ENCODE measurements around the gene NRN1. TPM values are rescaled to one million over a fixed set of nuclear protein-coding genes. Genes with fewer than 3 reads are reported as not detected.

Gene NRN1
- polyA plus RNA-seq, 1 donor (not counting 4 experiments of a cell fraction or from before 2014, with no cell fraction given), result 5.7 TPM

GRCh38 chr6:6007366-6008088 is 802 bp upstream of the NRN1 start:
- Histone ChIP-seq H3K27me3 (ENCODE audit: control insufficient read depth, extremely low read depth, insufficient read depth, low read length) (peaks cover 72% of the 10 kb centered on the region), H2AFZ (ENCODE audit: control insufficient read depth, low read length) (no peak overlapping the region), H3K27ac (ENCODE audit: control insufficient read depth, insufficient read depth, low read length) (no peak overlapping the region)

GRCh38 chr6:6006006-6006427 is 708 bp downstream of the NRN1 start:
- Histone ChIP-seq H3K4me1 (ENCODE audit: control insufficient read depth, extremely low read depth, insufficient read depth, low read length) (no peaks in the 10 kb centered on the region), H2AFZ (ENCODE audit: control insufficient read depth, low read length) (peak overlapping the region; percentile 58), H3K79me2 (ENCODE audit: control insufficient read depth, insufficient read depth, low read length) (no peaks in the 10 kb centered on the region), H4K20me1 (ENCODE audit: control insufficient read depth, extremely low read depth, insufficient read depth, low read length) (no peaks in the 10 kb centered on the region), H3K9me3 (ENCODE audit: control insufficient read depth, low read depth, low read length) (peaks cover 8% of the 10 kb centered on the region), H3K9me1 (ENCODE audit: control insufficient read depth, extremely low read depth, insufficient read depth, low read length) (no peaks in the 10 kb centered on the region), H3K27ac (ENCODE audit: control insufficient read depth, insufficient read depth, low read length) (no peak overlapping the region), H3K4me2 (ENCODE audit: control insufficient read depth, extremely low read depth, insufficient read depth, low read depth, low read length) (peak overlapping the region; percentile 54), H3K4me3 (ENCODE audit: control insufficient read depth in 2 of 3, extremely low read depth in 1 of 3, insufficient read depth in 2 of 3, low read depth in 1 of 3, low read length in 3 of 3) (peak overlapping the region in 2 of 3 experiments; percentile 34 to 58), H3K9ac (ENCODE audit: control insufficient read depth, extremely low read depth, insufficient read depth, low read length) (peak overlapping the region; percentile 22), H3K36me3 (ENCODE audit: control insufficient read depth in 2 of 2, extremely low read depth in 1 of 2, insufficient read depth in 2 of 2, low read length in 2 of 2) (no peaks in the 10 kb centered on the region), H3K27me3 (ENCODE audit: control insufficient read depth, extremely low read depth, insufficient read depth, low read length) (peaks cover 87% of the 10 kb centered on the region)
- dilution Hi-C loops (cut with MboI; ENCODE audit: extremely low pct_ligation_motif_present, low sequenced_read_pairs), result no loop called here
- TF ChIP-seq EZH2 (IDR thresholded peaks at IDR 0.05; ENCODE audit: low read length), result no peak
- TF ChIP-seq, protein P1, sequence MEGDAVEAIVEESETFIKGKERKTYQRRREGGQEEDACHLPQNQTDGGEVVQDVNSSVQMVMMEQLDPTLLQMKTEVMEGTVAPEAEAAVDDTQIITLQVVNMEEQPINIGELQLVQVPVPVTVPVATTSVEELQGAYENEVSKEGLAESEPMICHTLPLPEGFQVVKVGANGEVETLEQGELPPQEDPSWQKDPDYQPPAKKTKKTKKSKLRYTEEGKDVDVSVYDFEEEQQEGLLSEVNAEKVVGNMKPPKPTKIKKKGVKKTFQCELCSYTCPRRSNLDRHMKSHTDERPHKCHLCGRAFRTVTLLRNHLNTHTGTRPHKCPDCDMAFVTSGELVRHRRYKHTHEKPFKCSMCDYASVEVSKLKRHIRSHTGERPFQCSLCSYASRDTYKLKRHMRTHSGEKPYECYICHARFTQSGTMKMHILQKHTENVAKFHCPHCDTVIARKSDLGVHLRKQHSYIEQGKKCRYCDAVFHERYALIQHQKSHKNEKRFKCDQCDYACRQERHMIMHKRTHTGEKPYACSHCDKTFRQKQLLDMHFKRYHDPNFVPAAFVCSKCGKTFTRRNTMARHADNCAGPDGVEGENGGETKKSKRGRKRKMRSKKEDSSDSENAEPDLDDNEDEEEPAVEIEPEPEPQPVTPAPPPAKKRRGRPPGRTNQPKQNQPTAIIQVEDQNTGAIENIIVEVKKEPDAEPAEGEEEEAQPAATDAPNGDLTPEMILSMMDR (optimal IDR thresholded peaks at IDR 0.05 in 1 of 3, IDR thresholded peaks at IDR 0.05 in 1 of 3, conservative IDR thresholded peaks at IDR 0.05 in 1 of 3; ENCODE audit: extremely low read depth in 1 of 3, insufficient read depth in 2 of 3, low read length in 3 of 3), result no peak
- FAIRE-seq (no peak), DNase-seq (ENCODE audit: low read depth, low spot score) (no peak)

More at GRCh38 chr6:6007366-6008088, 802 bp upstream of the NRN1 start:
- no peaks in the 10 kb centered on the region for H4K20me1 ChIP-seq (ENCODE audit: control insufficient read depth, extremely low read depth, insufficient read depth, low read length)
- peaks cover 5% of the 10 kb centered on the region for H3K9me3 ChIP-seq (ENCODE audit: control insufficient read depth, low read depth, low read length)
- no peaks in the 10 kb centered on the region for H3K9me1 ChIP-seq (ENCODE audit: control insufficient read depth, extremely low read depth, insufficient read depth, low read length)
- DNase-seq (ENCODE audit: low read depth, low spot score), result no peak
- H3K79me2 ChIP-seq (ENCODE audit: control insufficient read depth, insufficient read depth, low read length), result no peaks in the 10 kb centered on the region
- H3K4me1 ChIP-seq (ENCODE audit: control insufficient read depth, extremely low read depth, insufficient read depth, low read length), result no peaks in the 10 kb centered on the region
- dilution Hi-C loops (cut with MboI; ENCODE audit: extremely low pct_ligation_motif_present, low sequenced_read_pairs), result no loop called here
- H3K9ac ChIP-seq (ENCODE audit: control insufficient read depth, extremely low read depth, insufficient read depth, low read length), result peak overlapping the region; percentile 41
- FAIRE-seq, result no peak
- peak overlapping the region; percentile 69 for H3K4me2 ChIP-seq (ENCODE audit: control insufficient read depth, extremely low read depth, insufficient read depth, low read depth, low read length)
- H3K36me3 ChIP-seq (ENCODE audit: control insufficient read depth in 2 of 2, extremely low read depth in 1 of 2, insufficient read depth in 2 of 2, low read length in 2 of 2), result no peaks in the 10 kb centered on the region
- peak; percentile 30 for TF ChIP-seq EZH2 (IDR thresholded peaks at IDR 0.05; ENCODE audit: low read length)
- TF ChIP-seq, protein P1 (optimal IDR thresholded peaks at IDR 0.05 in 1 of 3, IDR thresholded peaks at IDR 0.05 in 1 of 3, conservative IDR thresholded peaks at IDR 0.05 in 1 of 3; ENCODE audit: extremely low read depth in 1 of 3, insufficient read depth in 2 of 3, low read length in 3 of 3), result peak in 2 of 3 experiments; percentile 17 to 18
- H3K4me3 ChIP-seq (ENCODE audit: control insufficient read depth in 2 of 3, extremely low read depth in 1 of 3, insufficient read depth in 2 of 3, low read depth in 1 of 3, low read length in 3 of 3), result peak overlapping the region in 2 of 3 experiments; percentile 39 to 58
